Transverse colon (tissue), 3 donors: ENCODE results near the gene PCDHB7.
"Not testable (repeated sequence)": the region's sequence is repeated elsewhere in the genome, so short reads cannot be mapped to it uniquely, and the experiment has no call there.

Experiments used
- POLR2A ChIP-seq: fragments of 450-650 bp; IDR thresholded peaks from one replicate; pipeline ENCODE4 v1.6.1; 2016; ENCODE audit warnings: antibody characterized with exemption, mild to moderate bottlenecking, moderate library complexity
- TF ChIP-seq, protein P1 (sequence below), 5 experiments: fragments of 200-600 bp in 3 of 5; fragments of 450-650 bp in 2 of 5; sonication (generic) in 3 of 5; IDR thresholded peaks; 1 replicate in 2 of 5; 2 replicates in 3 of 5; pipeline ENCODE4 v1.5.1; 2016 to 2017; ENCODE audit warnings: antibody characterized with exemption in 5 of 5, inconsistent platforms in 3 of 5, mild to moderate bottlenecking in 2 of 5, moderate library complexity in 1 of 5

DNA sequence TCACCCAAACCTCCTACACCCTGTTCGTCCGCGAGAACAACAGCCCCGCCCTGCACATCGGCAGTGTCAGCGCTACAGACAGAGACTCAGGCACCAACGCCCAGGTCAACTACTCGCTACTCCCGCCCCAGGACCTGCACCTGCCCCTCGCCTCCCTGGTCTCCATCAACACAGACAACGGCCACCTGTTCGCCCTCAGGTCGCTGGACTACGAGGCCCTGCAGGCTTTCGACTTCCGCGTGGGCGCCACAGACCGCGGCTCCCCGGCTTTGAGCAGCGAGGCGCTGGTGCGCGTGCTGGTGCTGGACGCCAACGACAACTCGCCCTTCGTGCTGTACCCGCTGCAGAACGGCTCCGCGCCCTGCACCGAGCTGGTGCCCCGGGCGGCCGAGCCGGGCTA is 28.7 kb downstream of the PCDHB7 start:
- not testable (repeated sequence) for TF ChIP-seq POLR2A
- TF ChIP-seq, protein P1, sequence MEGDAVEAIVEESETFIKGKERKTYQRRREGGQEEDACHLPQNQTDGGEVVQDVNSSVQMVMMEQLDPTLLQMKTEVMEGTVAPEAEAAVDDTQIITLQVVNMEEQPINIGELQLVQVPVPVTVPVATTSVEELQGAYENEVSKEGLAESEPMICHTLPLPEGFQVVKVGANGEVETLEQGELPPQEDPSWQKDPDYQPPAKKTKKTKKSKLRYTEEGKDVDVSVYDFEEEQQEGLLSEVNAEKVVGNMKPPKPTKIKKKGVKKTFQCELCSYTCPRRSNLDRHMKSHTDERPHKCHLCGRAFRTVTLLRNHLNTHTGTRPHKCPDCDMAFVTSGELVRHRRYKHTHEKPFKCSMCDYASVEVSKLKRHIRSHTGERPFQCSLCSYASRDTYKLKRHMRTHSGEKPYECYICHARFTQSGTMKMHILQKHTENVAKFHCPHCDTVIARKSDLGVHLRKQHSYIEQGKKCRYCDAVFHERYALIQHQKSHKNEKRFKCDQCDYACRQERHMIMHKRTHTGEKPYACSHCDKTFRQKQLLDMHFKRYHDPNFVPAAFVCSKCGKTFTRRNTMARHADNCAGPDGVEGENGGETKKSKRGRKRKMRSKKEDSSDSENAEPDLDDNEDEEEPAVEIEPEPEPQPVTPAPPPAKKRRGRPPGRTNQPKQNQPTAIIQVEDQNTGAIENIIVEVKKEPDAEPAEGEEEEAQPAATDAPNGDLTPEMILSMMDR (IDR thresholded peaks at IDR 0.05) = not testable (repeated sequence)
